WTC11 (cell line): ENCODE data around the gene ERICH3.

Experiments
- CREB1 ChIP-seq: sonication (generic); formaldehyde crosslinking; IDR thresholded peaks from 2 replicates; pipeline ENCODE4 v1.8.0; 2023; ENCODE audit warnings: mild to moderate bottlenecking, missing genetic modification reagents
- CTCF ChIP-seq: fragments of 200-600 bp; IDR thresholded peaks from 2 replicates; pipeline ENCODE4 v1.8.0; 2022; ENCODE audit warnings: antibody characterized with exemption
- SP1 ChIP-seq: sonication (generic); formaldehyde crosslinking; conservative IDR thresholded peaks from 2 replicates; pipeline ENCODE4 v1.8.1; 2022; ENCODE audit warnings: missing genetic modification reagents
- TEAD4 ChIP-seq: sonication (generic); formaldehyde crosslinking; IDR thresholded peaks from 2 replicates; pipeline ENCODE4 v1.8.0; 2022; ENCODE audit warnings: mild to moderate bottlenecking, missing genetic modification reagents
- ZNF219 ChIP-seq: sonication (generic); formaldehyde crosslinking; IDR thresholded peaks from 2 replicates; pipeline ENCODE4 v1.8.0; 2023; ENCODE audit warnings: missing genetic modification reagents, mild to moderate bottlenecking, borderline replicate concordance
- ZNF396 ChIP-seq: fragments of 250-450 bp; sonication (Bioruptor Pico); IDR thresholded peaks from 2 replicates; pipeline ENCODE4 v1.8.0; 2021; ENCODE audit warnings: mild to moderate bottlenecking, moderate library complexity, borderline replicate concordance
- TF ChIP-seq, protein P1 (sequence below): sonication (generic); formaldehyde crosslinking; IDR thresholded peaks from 2 replicates; pipeline ENCODE4 v1.8.1; 2023; ENCODE audit warnings: mild to moderate bottlenecking, missing genetic modification reagents

DNA sequence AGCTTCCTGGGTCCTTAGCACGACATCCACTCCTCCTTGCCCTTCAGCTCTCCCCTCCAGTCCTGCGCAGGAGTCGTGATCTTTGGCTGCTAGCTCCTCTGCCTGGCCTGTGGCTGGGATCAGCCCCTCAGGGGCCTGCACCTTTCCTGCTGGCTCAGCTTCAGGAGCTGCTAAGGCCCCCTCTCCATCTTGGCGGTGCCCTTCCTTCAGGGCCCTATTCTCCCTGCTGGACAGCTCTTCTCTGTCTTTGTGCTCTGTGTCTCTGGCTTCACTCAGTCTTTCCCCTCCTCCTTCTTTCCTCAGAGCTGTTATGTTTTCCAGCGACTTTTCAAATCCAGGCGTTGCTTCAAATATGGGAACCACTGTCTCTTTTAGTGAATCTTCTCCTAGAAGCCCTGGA is 101.7 kb downstream of the ERICH3 start:
- TF ChIP-seq CREB1 (CRISPR knock-in tag) (no peak), ZNF219 (CRISPR knock-in tag) (no peak), CTCF (no peak), ZNF396 (no peak), TEAD4 (CRISPR knock-in tag) (no peak), SP1 (no peak)
- TF ChIP-seq, protein P1, sequence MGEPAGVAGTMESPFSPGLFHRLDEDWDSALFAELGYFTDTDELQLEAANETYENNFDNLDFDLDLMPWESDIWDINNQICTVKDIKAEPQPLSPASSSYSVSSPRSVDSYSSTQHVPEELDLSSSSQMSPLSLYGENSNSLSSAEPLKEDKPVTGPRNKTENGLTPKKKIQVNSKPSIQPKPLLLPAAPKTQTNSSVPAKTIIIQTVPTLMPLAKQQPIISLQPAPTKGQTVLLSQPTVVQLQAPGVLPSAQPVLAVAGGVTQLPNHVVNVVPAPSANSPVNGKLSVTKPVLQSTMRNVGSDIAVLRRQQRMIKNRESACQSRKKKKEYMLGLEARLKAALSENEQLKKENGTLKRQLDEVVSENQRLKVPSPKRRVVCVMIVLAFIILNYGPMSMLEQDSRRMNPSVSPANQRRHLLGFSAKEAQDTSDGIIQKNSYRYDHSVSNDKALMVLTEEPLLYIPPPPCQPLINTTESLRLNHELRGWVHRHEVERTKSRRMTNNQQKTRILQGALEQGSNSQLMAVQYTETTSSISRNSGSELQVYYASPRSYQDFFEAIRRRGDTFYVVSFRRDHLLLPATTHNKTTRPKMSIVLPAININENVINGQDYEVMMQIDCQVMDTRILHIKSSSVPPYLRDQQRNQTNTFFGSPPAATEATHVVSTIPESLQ (CRISPR knock-in tag): no peak
